Measurements from ENCODE around the gene MBOAT2. TPM values are rescaled to one million over a fixed set of nuclear protein-coding genes. Genes with fewer than 3 reads are reported as not detected.

The MBOAT2 gene
- total and polyA plus RNA-seq, 7 donors = 8.4 to 43.5 (median 15.3) TPM

DNA sequence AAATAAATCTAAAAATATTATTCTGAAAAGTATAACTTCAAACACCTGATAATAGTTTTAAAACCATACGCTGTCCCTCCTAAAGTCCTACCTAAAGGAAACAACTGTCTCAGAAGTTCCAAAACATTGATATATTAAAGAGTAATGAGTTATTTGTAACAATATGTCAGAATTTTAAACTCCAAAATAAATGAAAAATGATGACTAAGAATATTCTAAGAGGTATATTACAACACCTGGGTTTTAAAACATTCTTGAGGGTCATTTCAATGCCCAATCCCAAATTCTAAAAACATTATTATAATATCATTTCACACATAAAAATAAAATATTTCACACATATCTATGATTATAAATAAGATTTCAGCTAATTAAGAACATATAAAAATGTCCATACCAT, 186.3 kb downstream of the MBOAT2 start:
- peaks cover 0 to 58% (median 9%) of the 10 kb centered on the region in 4 donors for H3K36me3 ChIP-seq
- DNase-seq = no peak
- no peaks in the 10 kb centered on the region for H3K27me3 ChIP-seq
- TF ChIP-seq POLR2AphosphoS5 (IDR thresholded peaks at IDR 0.05) (no peak), EP300 (IDR thresholded peaks at IDR 0.05) (no peak)
- H3K27ac ChIP-seq = no peak overlapping the region
- WGBS, 2 donors = 98 to 99% methylated on average over 1 of the region's 1 CpG
- no peaks in the 10 kb centered on the region for H3K9me3 ChIP-seq
- no peak overlapping the region for H3K4me3 ChIP-seq
- intact Hi-C loops (cut with DNase I) = no loop called here
- H3K4me1 ChIP-seq = peaks cover 0 to 28% (median 21%) of the 10 kb centered on the region in 4 donors

DNA sequence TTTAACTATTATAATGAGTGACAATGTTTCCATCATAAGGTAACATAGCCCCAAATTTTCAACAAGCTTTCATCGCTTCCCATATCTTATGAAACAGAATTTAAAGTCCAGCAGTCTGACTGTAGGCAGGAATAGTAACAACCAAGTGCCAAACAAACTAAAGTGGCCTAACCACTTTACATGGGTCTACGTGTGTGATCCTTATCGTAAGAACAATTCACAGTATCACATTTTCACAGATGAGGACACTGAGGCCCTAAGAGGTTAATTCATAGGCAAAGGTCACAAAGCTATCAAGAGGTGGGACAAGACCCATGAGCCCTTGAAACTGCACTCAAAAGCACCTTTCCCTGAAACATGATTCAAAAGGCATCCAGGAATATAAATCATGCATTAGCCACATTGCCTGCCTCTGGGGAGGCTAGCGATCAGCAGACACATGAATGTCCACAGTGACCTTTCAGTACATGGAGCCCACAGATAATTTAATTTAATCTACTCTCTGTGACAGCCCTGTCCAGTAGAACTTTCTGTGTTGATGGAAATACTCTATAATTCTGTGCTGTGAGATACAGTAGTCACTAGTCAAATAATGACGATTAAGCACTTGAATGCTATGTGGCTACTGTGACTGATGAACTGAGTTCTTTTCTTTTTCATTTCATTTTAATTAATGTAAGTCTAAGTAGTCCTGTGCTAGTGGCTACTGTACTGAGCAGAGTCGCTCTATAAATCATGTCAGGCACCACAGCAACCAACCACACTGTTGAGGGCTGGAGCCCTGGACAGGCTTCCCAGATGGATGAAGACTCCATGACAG, 196.4 kb downstream of the MBOAT2 start:
- 96 to 97% methylated on average over 6 of the region's 6 CpGs for WGBS, 2 donors
- intact Hi-C loops (cut with DNase I) = no loop called here
- H3K36me3 ChIP-seq = peaks cover 31 to 83% (median 42%) of the 10 kb centered on the region in 4 donors

DNA sequence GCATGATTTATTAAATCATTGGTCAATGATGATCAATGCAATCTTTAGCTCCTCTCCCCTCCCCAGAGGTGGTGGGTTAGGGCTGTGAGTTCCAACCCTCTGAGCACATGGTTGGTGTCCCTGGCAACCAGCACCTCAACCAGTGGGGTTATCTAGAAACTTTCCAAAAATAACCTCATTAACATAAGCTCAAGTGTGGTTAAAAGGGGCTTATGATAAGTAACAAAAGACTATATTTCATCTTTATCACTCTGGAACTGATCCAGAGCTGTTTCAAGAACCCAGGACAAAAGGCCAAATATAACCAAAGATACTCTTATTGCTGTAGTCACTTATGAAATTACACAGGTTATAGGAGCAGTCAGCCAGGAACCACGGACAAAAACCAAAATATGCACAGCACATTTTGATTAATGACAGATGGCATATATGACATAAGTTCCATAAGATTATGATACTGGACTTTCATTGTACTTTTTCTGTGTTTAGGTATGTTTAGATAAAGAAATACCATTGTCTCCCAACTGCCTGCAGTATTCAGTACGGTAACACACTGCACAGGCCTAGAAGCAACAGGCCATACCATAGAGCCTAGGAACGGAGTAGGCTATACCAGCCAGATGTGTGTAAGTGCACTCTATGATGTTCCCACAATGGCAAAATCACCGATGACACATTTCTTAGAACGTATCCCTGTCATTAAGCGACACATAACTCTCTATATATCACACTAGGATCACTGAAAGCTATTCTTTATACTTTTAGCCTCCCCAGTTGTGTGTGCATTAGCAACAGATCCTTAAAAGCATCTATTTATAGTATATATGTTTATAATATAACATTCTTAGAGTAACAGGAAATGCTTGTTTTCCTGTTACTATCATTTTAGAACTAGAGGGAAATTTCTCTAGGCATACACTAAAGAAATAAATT, 197.9 kb downstream of the MBOAT2 start:
- H3K9me3 ChIP-seq = no peaks in the 10 kb centered on the region
- 78 to 81% methylated on average over 6 of the region's 6 CpGs for WGBS, 2 donors
- intact Hi-C loops (cut with DNase I) = no loop called here
- no peak overlapping the region for H3K4me3 ChIP-seq
- H3K4me1 ChIP-seq = peaks cover 0 to 29% (median 27%) of the 10 kb centered on the region in 4 donors
- H3K27ac ChIP-seq = peak overlapping the region in 2 of 4 donors; percentile 5 to 56
- no peaks in the 10 kb centered on the region for H3K27me3 ChIP-seq
- H3K36me3 ChIP-seq = peaks cover 21 to 83% (median 37%) of the 10 kb centered on the region in 4 donors
- no peak for DNase-seq
- no peak for TF ChIP-seq POLR2A (IDR thresholded peaks at IDR 0.05)
- TF ChIP-seq, protein P1, sequence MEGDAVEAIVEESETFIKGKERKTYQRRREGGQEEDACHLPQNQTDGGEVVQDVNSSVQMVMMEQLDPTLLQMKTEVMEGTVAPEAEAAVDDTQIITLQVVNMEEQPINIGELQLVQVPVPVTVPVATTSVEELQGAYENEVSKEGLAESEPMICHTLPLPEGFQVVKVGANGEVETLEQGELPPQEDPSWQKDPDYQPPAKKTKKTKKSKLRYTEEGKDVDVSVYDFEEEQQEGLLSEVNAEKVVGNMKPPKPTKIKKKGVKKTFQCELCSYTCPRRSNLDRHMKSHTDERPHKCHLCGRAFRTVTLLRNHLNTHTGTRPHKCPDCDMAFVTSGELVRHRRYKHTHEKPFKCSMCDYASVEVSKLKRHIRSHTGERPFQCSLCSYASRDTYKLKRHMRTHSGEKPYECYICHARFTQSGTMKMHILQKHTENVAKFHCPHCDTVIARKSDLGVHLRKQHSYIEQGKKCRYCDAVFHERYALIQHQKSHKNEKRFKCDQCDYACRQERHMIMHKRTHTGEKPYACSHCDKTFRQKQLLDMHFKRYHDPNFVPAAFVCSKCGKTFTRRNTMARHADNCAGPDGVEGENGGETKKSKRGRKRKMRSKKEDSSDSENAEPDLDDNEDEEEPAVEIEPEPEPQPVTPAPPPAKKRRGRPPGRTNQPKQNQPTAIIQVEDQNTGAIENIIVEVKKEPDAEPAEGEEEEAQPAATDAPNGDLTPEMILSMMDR (IDR thresholded peaks at IDR 0.05) = no peak
- TF ChIP-seq POLR2AphosphoS5 (IDR thresholded peaks at IDR 0.05) = no peak
- no peak for TF ChIP-seq EP300 (IDR thresholded peaks at IDR 0.05)

More for the DNA sequence above, 196.4 kb downstream of the MBOAT2 start:
- Histone ChIP-seq H3K27me3 (no peaks in the 10 kb centered on the region), H3K27ac (no peak overlapping the region), H3K4me3 (no peak overlapping the region), H3K9me3 (no peaks in the 10 kb centered on the region), H3K4me1 (peaks cover 0 to 29% (median 27%) of the 10 kb centered on the region in 4 donors)
- no peak for DNase-seq
- TF ChIP-seq, protein P1 (IDR thresholded peaks at IDR 0.05) = no peak
- TF ChIP-seq EP300 (IDR thresholded peaks at IDR 0.05) (no peak), POLR2A (IDR thresholded peaks at IDR 0.05) (no peak), POLR2AphosphoS5 (IDR thresholded peaks at IDR 0.05) (no peak)

DNA sequence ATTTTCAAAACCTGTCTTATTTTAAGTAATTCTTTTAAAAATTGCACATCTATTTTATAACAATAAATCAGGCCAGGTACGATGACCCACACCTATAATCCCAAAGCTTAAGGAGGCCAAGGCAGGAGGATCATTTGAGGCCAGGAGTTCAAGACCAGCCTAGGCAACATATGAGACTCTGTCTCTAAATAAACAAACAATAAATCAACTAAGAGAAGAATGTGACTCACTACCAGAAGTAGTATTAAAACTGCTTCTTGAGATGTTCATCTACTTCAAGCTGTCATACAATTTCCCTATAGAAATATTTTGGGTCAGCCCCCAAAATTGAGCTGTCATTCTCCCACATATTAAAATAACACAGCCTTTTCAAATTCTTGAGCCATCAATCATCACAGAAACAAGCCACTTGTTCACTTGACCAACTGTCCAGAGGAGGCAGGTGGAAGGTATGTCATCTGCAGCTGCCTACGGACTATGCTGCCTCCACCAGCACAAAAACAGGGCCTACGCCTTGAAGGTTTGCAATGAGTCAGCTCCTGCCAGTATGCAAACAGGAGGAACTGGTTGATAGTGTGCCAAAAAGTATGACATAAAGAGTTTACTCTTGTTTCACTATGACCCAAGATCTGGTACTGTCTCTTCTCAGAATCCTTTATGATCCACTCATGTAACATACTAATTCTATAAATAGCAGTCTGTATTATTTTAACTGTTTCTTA, 199.7 kb downstream of the MBOAT2 start:
- intact Hi-C loops (cut with DNase I) = no loop called here
- Histone ChIP-seq H3K4me1 (peaks cover 0 to 29% (median 27%) of the 10 kb centered on the region in 4 donors), H3K36me3 (peaks cover 5 to 74% (median 26%) of the 10 kb centered on the region in 4 donors), H3K4me3 (no peak overlapping the region), H3K27me3 (no peaks in the 10 kb centered on the region), H3K9me3 (no peaks in the 10 kb centered on the region), H3K27ac (peak overlapping the region in 2 of 4 donors; percentile 52 to 56)
- DNase-seq = no peak
- 32 to 64% methylated on average over 3 of the region's 3 CpGs for WGBS, 2 donors
- TF ChIP-seq POLR2A (IDR thresholded peaks at IDR 0.05) (no peak), EP300 (IDR thresholded peaks at IDR 0.05) (peak in 1 of 4 donors; percentile 25), POLR2AphosphoS5 (IDR thresholded peaks at IDR 0.05) (peak in 3 of 4 donors; percentile 11 to 50 (median 25))
- TF ChIP-seq, protein P1 (IDR thresholded peaks at IDR 0.05) = no peak
